CD14-positive monocyte (primary cell): Measurements from ENCODE around the gene MTA1. TPM values are rescaled to one million over a fixed set of nuclear protein-coding genes. Genes with fewer than 3 reads are reported as not detected.

ENCODE experiments used
- DNase-seq, 3 donors: peaks; one replicate each; pipeline ENCODE4 v3.0.0-alpha.2; 2011 to 2022
- H2AFZ ChIP-seq: 2 replicates; pipeline ENCODE4 v1.6.0; 2012; ENCODE audit warnings: mild to moderate bottlenecking, low read depth, low read length, inconsistent platforms; ENCODE audit not compliant: insufficient read depth, poor library complexity, severe bottlenecking
- H3K27ac ChIP-seq, 2 donors: 1 replicate in 1 of 2; 2 replicates in 1 of 2; pipeline ENCODE4 v1.5.1; 2012 to 2013; ENCODE audit warnings: low read length in 2 of 2, control low read depth in 1 of 2, inconsistent platforms in 1 of 2, low read depth in 1 of 2, mild to moderate bottlenecking in 1 of 2
- H3K27me3 ChIP-seq, 2 donors: one replicate each; pipeline versions ENCODE4 v1.6.0 to v1.6.1; 2011 to 2013; ENCODE audit warnings: low read length in 2 of 2; ENCODE audit not compliant: control insufficient read depth in 2 of 2, insufficient read depth in 2 of 2
- H3K36me3 ChIP-seq, 2 donors: replicated peaks in 1 of 2; 1 replicate in 1 of 2; 2 replicates in 1 of 2; pipeline versions ENCODE4 v1.5.1 to v1.6.1; 2012 to 2013; ENCODE audit warnings: low read length in 2 of 2, control low read depth in 1 of 2, inconsistent platforms in 1 of 2, mild to moderate bottlenecking in 1 of 2; ENCODE audit not compliant: insufficient read depth in 2 of 2, control insufficient read depth in 1 of 2
- H3K4me1 ChIP-seq, 2 donors: 1 replicate in 1 of 2; 2 replicates in 1 of 2; pipeline versions ENCODE4 v1.5.1 to v1.6.1; 2012 to 2013; ENCODE audit warnings: low read length in 2 of 2, control low read depth in 1 of 2, inconsistent platforms in 1 of 2, mild to moderate bottlenecking in 1 of 2, moderate library complexity in 1 of 2; ENCODE audit not compliant: insufficient read depth in 2 of 2, control insufficient read depth in 1 of 2
- H3K4me2 ChIP-seq: replicated peaks from 2 replicates; pipeline ENCODE3; 2012; ENCODE audit warnings: low read length, moderate library complexity, mild to moderate bottlenecking; ENCODE audit not compliant: poor library complexity, severe bottlenecking; ENCODE audit errors: extremely low read depth
- H3K4me3 ChIP-seq, 3 experiments: fragments of 200-600 bp in 1 of 3; sonication (generic) in 1 of 3; replicated peaks in 1 of 3; 1 replicate in 2 of 3; 2 replicates in 1 of 3; pipeline ENCODE4 v1.5.1; 2011 to 2013; ENCODE audit warnings: low read length in 3 of 3, mild to moderate bottlenecking in 3 of 3, control low read depth in 2 of 3, low read depth in 2 of 3, inconsistent platforms in 1 of 3, moderate library complexity in 1 of 3
- H3K79me2 ChIP-seq: 2 replicates; pipeline ENCODE4 v1.6.0; 2012; ENCODE audit warnings: mild to moderate bottlenecking, control low read depth, inconsistent platforms, low read length, moderate library complexity; ENCODE audit not compliant: insufficient read depth
- H3K9ac ChIP-seq: 2 replicates; pipeline ENCODE4 v1.6.0; 2017; ENCODE audit warnings: low read length, mild to moderate bottlenecking; ENCODE audit not compliant: insufficient read depth, poor library complexity, severe bottlenecking
- H3K9me3 ChIP-seq, 2 donors: replicated peaks in 1 of 2; 1 replicate in 1 of 2; 2 replicates in 1 of 2; pipeline versions ENCODE4 v1.5.1 to v1.6.1; 2012 to 2013; ENCODE audit warnings: low read length in 2 of 2, control low read depth in 1 of 2; ENCODE audit not compliant: control insufficient read depth in 1 of 2, insufficient read depth in 1 of 2
- H4K20me1 ChIP-seq: 2 replicates; pipeline ENCODE4 v1.6.0; 2012; ENCODE audit warnings: mild to moderate bottlenecking, low read length, control low read depth, moderate library complexity; ENCODE audit not compliant: insufficient read depth
- H3K27ac Mint-ChIP-seq, 7 donors: one replicate each; pipeline ENCODE4 v1.8.0; 2020; ENCODE audit warnings: mild to moderate bottlenecking in 7 of 7, mixed read lengths in 7 of 7, moderate library complexity in 6 of 7, inconsistent platforms in 2 of 7
- H3K27me3 Mint-ChIP-seq, 3 donors: one replicate each; pipeline ENCODE4 v1.8.0; 2021 to 2022; ENCODE audit warnings: low read depth in 3 of 3, mild to moderate bottlenecking in 3 of 3, mixed read lengths in 3 of 3, moderate library complexity in 3 of 3, inconsistent platforms in 1 of 3
- H3K36me3 Mint-ChIP-seq, 2 donors: one replicate each; pipeline ENCODE4 v1.8.0; 2020; ENCODE audit warnings: mixed read lengths in 2 of 2, inconsistent platforms in 1 of 2, mild to moderate bottlenecking in 1 of 2
- H3K4me1 Mint-ChIP-seq: one replicate; pipeline ENCODE4 v1.8.0; 2020; ENCODE audit warnings: mild to moderate bottlenecking, mixed read lengths
- H3K4me3 Mint-ChIP-seq, 2 donors: one replicate each; pipeline ENCODE4 v1.8.0; 2020; ENCODE audit warnings: mild to moderate bottlenecking in 2 of 2, mixed read lengths in 2 of 2, moderate library complexity in 1 of 2
- H3K9me3 Mint-ChIP-seq, 7 donors: one replicate each; pipeline ENCODE4 v1.8.0; 2020 to 2022; ENCODE audit warnings: mixed read lengths in 7 of 7, mild to moderate bottlenecking in 6 of 7, moderate library complexity in 6 of 7, inconsistent platforms in 2 of 7
- CTCF ChIP-seq: fragments of 200-600 bp; IDR thresholded peaks from one replicate; pipeline ENCODE4 v1.8.0; 2022; ENCODE audit warnings: antibody characterized with exemption, mild to moderate bottlenecking
- WGBS: methylation state at CpG from one replicate; pipeline ENCODE4 v1.1.5; 2013; ENCODE audit warnings: missing lambda C conversion rate; ENCODE audit not compliant: insufficient coverage; 5-methylcytosine and 5-hydroxymethylcytosine counted together
- intact Hi-C, 2 donors: fragments of 100-400 bp; cut with micrococcal nuclease; formaldehyde crosslinking; loops; one replicate each; pipeline versions ENCODE4 v1.15.0 to v1.15.1; 2023
- polyA plus RNA-seq, 3 donors: library from polyadenylated mRNA; depleted of rRNA in 1 of 3; unstranded in 2 of 3; stranded (reverse) in 1 of 3; fragments of 300-500 nt in 2 of 3; fragments of >200 nt in 1 of 3; fragmentation: Illumina TruSeq in 2 of 3; gene quantifications; 1 replicate in 2 of 3; 2 replicates in 1 of 3; pipeline ENCODE4 v1.2.3, GENCODE V29; 2012 to 2021

MTA1 gene
- polyA plus RNA-seq, 3 donors, result 0.91 to 102 (median 2.0) TPM

GRCh38 chr14:105458010-105458409 is 38.4 kb downstream of the MTA1 start:
- TF ChIP-seq CTCF, result no peak
- Mint-ChIP-seq H3K4me1 (no peaks in the 10 kb centered on the region), H3K4me3 (no peak overlapping the region), H3K36me3 (peaks cover 35 to 69% of the 10 kb centered on the region in 2 donors), H3K27me3 (no peaks in the 10 kb centered on the region), H3K9me3 (no peaks in the 10 kb centered on the region), H3K27ac (peak overlapping the region in 1 of 7 donors; percentile 61)
- no peak overlapping the region for H3K9ac ChIP-seq
- peaks cover 56 to 74% of the 10 kb centered on the region in 2 donors for H3K36me3 ChIP-seq
- no peak overlapping the region for H3K27ac ChIP-seq
- H3K9me3 ChIP-seq, result no peaks in the 10 kb centered on the region
- DNase-seq, result no peak
- no peak overlapping the region for H3K4me2 ChIP-seq
- no peak overlapping the region for H2AFZ ChIP-seq
- 93% methylated on average over 16 of the region's 18 CpGs for WGBS
- H3K27me3 ChIP-seq, result no peaks in the 10 kb centered on the region
- peaks cover 4% of the 10 kb centered on the region for H4K20me1 ChIP-seq
- H3K79me2 ChIP-seq, result no peaks in the 10 kb centered on the region
- intact Hi-C loops, result no loop called here
- no peaks in the 10 kb centered on the region for H3K4me1 ChIP-seq
- no peak overlapping the region for H3K4me3 ChIP-seq

GRCh38 chr14:105458571-105458970 is 38.9 kb downstream of the MTA1 start:
- Histone ChIP-seq H3K27ac (no peak overlapping the region), H3K4me2 (no peak overlapping the region), H3K79me2 (no peaks in the 10 kb centered on the region), H3K9me3 (no peaks in the 10 kb centered on the region), H3K36me3 (peaks cover 57 to 76% of the 10 kb centered on the region in 2 donors), H3K4me3 (no peak overlapping the region), H3K9ac (no peak overlapping the region), H2AFZ (no peak overlapping the region), H3K4me1 (no peaks in the 10 kb centered on the region), H4K20me1 (peaks cover 4% of the 10 kb centered on the region), H3K27me3 (no peaks in the 10 kb centered on the region)
- no peak for DNase-seq
- H3K9me3 Mint-ChIP-seq, result no peaks in the 10 kb centered on the region
- WGBS, result 96% methylated on average over 14 of the region's 14 CpGs
- H3K4me1 Mint-ChIP-seq, result no peaks in the 10 kb centered on the region
- peaks cover 36 to 71% of the 10 kb centered on the region in 2 donors for H3K36me3 Mint-ChIP-seq
- H3K27ac Mint-ChIP-seq, result no peak overlapping the region
- no peak for TF ChIP-seq CTCF
- no peaks in the 10 kb centered on the region for H3K27me3 Mint-ChIP-seq
- no peak overlapping the region for H3K4me3 Mint-ChIP-seq
- intact Hi-C loops, result no loop called here
